ENCODE data around the gene GPC2. TPM values are rescaled to one million over a fixed set of nuclear protein-coding genes. Genes with fewer than 3 reads are reported as not detected.
"Not testable (repeated sequence)": the region's sequence is repeated elsewhere in the genome, so short reads cannot be mapped to it uniquely, and the experiment has no call there.

Gene GPC2
- total RNA-seq, 1 donor from 2014 or later = 17.0 TPM

- TF ChIP-seq EZH2phosphoT487 (IDR thresholded peaks at IDR 0.05) (no peak), EZH2 (IDR thresholded peaks at IDR 0.05) (no peak), CTCF (IDR thresholded peaks at IDR 0.05) (peak; percentile 15)
- H4K20me1 ChIP-seq (ENCODE audit: low read depth) = peaks cover 6% of the 10 kb centered on the region
- no peaks in the 10 kb centered on the region for H3K36me3 ChIP-seq
- Mint-ChIP-seq H3K27me3 (ENCODE audit: insufficient read depth, low read depth) (no peaks in the 10 kb centered on the region), H3K4me1 (peaks cover 13% of the 10 kb centered on the region), H3K4me3 (peak within 1 kb of the TSS; percentile 96), H3K27ac (peak within 1 kb of the TSS; percentile 94), H3K36me3 (peaks cover 8% of the 10 kb centered on the region), H3K9me3 (no peaks in the 10 kb centered on the region)
- H2AFZ ChIP-seq (replicated peaks) = peak within 1 kb of the TSS; percentile 80
- H3K4me3 ChIP-seq = peak within 1 kb of the TSS; percentile 76
- DNase-seq (ENCODE audit: low spot score) = peak; percentile 100
- H3K27me3 ChIP-seq = no peaks in the 10 kb centered on the region
- H3K27ac ChIP-seq = no peak within 1 kb of the TSS
- H3K4me2 ChIP-seq = peak within 1 kb of the TSS; percentile 81
- peaks cover 3% of the 10 kb centered on the region for H3K4me1 ChIP-seq
- H3F3A ChIP-seq (ENCODE audit: low read depth) = peaks cover 23% of the 10 kb centered on the region
- peaks cover 34% of the 10 kb centered on the region for H3K79me2 ChIP-seq (ENCODE audit: low read depth)
- H3K9ac ChIP-seq = peak within 1 kb of the TSS; percentile 68
- H3K9me3 ChIP-seq (ENCODE audit: low read depth) = no peaks in the 10 kb centered on the region
Measured at GRCh38 chr7:100148559-100149328, 28.4 kb downstream of the GPC2 start, which contains the start of gene LAMTOR4. LAMTOR4 (plus strand) TSS chr7:100148918; CDS start chr7:100148973, 55 bp downstream.

GRCh38 chr7:100148225-100148558 lies 29.0 kb downstream of the GPC2 start:
- H3K4me3 Mint-ChIP-seq = peak overlapping the region; percentile 96
- no peaks in the 10 kb centered on the region for H3K27me3 ChIP-seq
- H2AFZ ChIP-seq (replicated peaks) = no peak overlapping the region
- peaks cover under 1% of the 10 kb centered on the region for H4K20me1 ChIP-seq (ENCODE audit: low read depth)
- no peaks in the 10 kb centered on the region for H3K9me3 ChIP-seq (ENCODE audit: low read depth)
- peaks cover 18% of the 10 kb centered on the region for H3F3A ChIP-seq (ENCODE audit: low read depth)
- TF ChIP-seq EZH2phosphoT487 (IDR thresholded peaks at IDR 0.05) (no peak), CTCF (IDR thresholded peaks at IDR 0.05) (no peak), EZH2 (IDR thresholded peaks at IDR 0.05) (no peak)
- DNase-seq (ENCODE audit: low spot score) = no peak
- H3K27me3 Mint-ChIP-seq (ENCODE audit: insufficient read depth, low read depth) = no peaks in the 10 kb centered on the region
- peaks cover 3% of the 10 kb centered on the region for H3K4me1 ChIP-seq
- H3K36me3 Mint-ChIP-seq = peaks cover 8% of the 10 kb centered on the region
- H3K9ac ChIP-seq = no peak overlapping the region
- H3K27ac ChIP-seq = no peak overlapping the region
- no peaks in the 10 kb centered on the region for H3K36me3 ChIP-seq
- peaks cover 13% of the 10 kb centered on the region for H3K4me1 Mint-ChIP-seq
- peak overlapping the region; percentile 37 for H3K4me2 ChIP-seq
- no peak overlapping the region for H3K4me3 ChIP-seq
- peak overlapping the region; percentile 94 for H3K27ac Mint-ChIP-seq
- H3K9me3 Mint-ChIP-seq = no peaks in the 10 kb centered on the region
- H3K79me2 ChIP-seq (ENCODE audit: low read depth) = peaks cover 34% of the 10 kb centered on the region

GRCh38 chr7:100147278-100147677 lies 29.9 kb downstream of the GPC2 start:
- H3K9me3 Mint-ChIP-seq = no peaks in the 10 kb centered on the region
- H3K79me2 ChIP-seq (ENCODE audit: low read depth) = peaks cover 34% of the 10 kb centered on the region
- no peak overlapping the region for H2AFZ ChIP-seq (replicated peaks)
- H3K4me1 Mint-ChIP-seq = peaks cover 13% of the 10 kb centered on the region
- no peak overlapping the region for H3K27ac ChIP-seq
- H3F3A ChIP-seq (ENCODE audit: low read depth) = peaks cover 12% of the 10 kb centered on the region
- no peaks in the 10 kb centered on the region for H3K27me3 Mint-ChIP-seq (ENCODE audit: insufficient read depth, low read depth)
- no peak overlapping the region for H3K4me3 ChIP-seq
- H3K27me3 ChIP-seq = no peaks in the 10 kb centered on the region
- no peak for TF ChIP-seq EZH2phosphoT487 (IDR thresholded peaks at IDR 0.05)
- no peak for TF ChIP-seq CTCF (IDR thresholded peaks at IDR 0.05)
- TF ChIP-seq EZH2 (IDR thresholded peaks at IDR 0.05) = no peak
- peaks cover 5% of the 10 kb centered on the region for H3K36me3 Mint-ChIP-seq
- peaks cover 3% of the 10 kb centered on the region for H3K4me1 ChIP-seq
- DNase-seq (ENCODE audit: low spot score) = no peak
- H3K9ac ChIP-seq = no peak overlapping the region
- H4K20me1 ChIP-seq (ENCODE audit: low read depth) = no peaks in the 10 kb centered on the region
- no peak overlapping the region for H3K4me3 Mint-ChIP-seq
- no peaks in the 10 kb centered on the region for H3K36me3 ChIP-seq
- no peaks in the 10 kb centered on the region for H3K9me3 ChIP-seq (ENCODE audit: low read depth)
- H3K4me2 ChIP-seq = no peak overlapping the region
- H3K27ac Mint-ChIP-seq = no peak overlapping the region

GRCh38 chr7:100146350-100146749 lies 30.8 kb downstream of the GPC2 start:
- peaks cover 13% of the 10 kb centered on the region for H3K4me1 Mint-ChIP-seq
- H4K20me1 ChIP-seq (ENCODE audit: low read depth); H3K4me3 Mint-ChIP-seq; H3K9ac ChIP-seq; H3K36me3 Mint-ChIP-seq; H3K4me1 ChIP-seq; H3K9me3 Mint-ChIP-seq; DNase-seq (ENCODE audit: low spot score); H3K27ac Mint-ChIP-seq; H3K27me3 ChIP-seq; H3K36me3 ChIP-seq; H3K27ac ChIP-seq; H3F3A ChIP-seq (ENCODE audit: low read depth); H3K4me2 ChIP-seq; H3K4me3 ChIP-seq; H3K9me3 ChIP-seq (ENCODE audit: low read depth); H3K27me3 Mint-ChIP-seq (ENCODE audit: insufficient read depth, low read depth); H2AFZ ChIP-seq (replicated peaks): not testable (repeated sequence)
- H3K79me2 ChIP-seq (ENCODE audit: low read depth) = peaks cover 25% of the 10 kb centered on the region
